HG03103 (cell line): ENCODE data around the gene DNAH2.
"Not testable (repeated sequence)": the region's sequence is repeated elsewhere in the genome, so short reads cannot be mapped to it uniquely, and the experiment has no call there.

Source experiments
- ATAC-seq: cut with Tn5 transposase; IDR thresholded peaks from one replicate; pipeline ENCODE4 v1.9.1; 2021; ENCODE audit warnings: low read depth; ENCODE audit not compliant: unreplicated experiment

Gene DNAH2

DNA sequence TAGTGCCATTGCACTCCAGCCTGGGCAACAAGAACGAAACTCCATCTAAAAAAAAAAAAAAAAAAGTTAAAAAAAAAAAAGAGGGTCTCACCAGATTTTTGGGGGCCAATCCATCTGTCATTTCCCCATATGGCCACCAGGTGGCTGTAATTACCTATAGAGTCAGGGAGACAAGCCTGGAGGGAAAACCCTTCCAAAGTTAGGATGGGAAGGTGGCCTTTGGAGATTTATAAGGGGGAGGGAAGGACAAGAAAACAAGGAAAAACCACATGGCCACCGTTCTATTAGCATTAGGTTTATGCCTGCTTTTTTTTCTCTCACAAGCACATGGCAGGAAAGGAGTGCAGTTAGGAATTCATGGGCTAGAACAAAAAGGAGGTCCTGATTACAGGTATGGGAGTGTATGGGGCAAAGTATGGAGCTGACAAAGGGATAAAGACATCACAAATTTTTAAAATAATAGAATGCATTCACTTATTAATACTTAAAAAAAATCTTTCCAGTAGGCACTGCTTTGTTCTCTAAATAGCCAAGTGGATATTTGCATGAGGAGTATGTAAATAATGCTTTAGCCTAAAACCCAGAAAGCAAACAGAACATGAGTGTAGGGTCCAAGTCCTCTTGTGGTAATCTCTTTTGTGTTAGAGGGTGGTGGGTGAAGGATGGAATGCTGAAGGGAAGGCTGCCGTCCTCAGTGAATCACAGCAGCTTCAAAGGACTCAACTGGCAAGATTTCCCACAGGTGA, 145.3 kb downstream of the DNAH2 start:
- no peak for ATAC-seq

DNA sequence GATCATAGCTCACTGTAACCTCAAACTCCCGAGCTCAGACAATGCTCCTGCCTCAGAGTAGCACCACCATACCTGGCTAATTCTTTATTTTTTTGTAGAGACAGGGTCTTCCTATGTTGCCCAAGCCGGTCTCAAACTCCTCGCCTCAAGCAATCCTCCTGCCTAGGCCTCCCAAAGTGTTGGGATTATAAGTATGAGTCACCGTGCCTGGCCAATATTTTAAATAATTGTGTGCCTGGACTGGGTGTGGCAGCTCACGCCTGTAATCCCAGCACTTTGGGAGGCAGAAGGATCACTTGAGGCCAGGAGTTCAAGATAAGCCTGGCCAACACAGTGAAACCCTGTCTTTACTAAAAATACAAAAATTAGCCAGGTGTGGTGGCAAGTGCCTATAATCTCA, 146.8 kb downstream of the DNAH2 start:
- ATAC-seq = not testable (repeated sequence)

DNA sequence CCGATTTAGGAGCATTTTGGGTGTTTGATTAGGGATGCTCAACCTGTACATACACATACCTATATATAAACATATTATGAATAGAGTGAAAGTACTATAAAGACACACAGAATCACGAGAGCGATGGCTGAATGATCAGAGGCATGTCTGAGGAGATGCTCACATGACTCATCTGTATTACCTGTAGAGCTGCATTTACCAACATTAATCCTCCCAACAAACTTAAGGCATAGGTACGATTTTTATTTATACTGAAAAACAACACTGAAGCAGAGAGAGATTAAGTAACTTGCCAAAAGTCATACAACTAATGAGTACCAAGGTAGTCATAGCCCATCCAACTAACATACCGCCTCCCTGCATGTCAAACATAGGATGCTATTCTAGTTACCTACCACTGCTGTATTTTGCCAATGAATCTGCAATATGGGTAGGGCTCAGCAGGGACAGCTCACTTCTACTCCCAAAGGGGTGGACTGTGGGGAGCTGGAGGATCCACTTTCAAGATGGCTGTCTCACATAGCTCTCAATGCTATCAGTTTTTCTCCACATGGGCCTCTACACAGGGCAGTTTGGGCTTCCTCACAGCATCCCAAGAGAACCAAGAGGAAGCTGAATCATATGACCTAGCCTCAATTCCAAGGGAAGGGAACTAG, 147.6 kb downstream of the DNAH2 start:
- no peak for ATAC-seq

DNA sequence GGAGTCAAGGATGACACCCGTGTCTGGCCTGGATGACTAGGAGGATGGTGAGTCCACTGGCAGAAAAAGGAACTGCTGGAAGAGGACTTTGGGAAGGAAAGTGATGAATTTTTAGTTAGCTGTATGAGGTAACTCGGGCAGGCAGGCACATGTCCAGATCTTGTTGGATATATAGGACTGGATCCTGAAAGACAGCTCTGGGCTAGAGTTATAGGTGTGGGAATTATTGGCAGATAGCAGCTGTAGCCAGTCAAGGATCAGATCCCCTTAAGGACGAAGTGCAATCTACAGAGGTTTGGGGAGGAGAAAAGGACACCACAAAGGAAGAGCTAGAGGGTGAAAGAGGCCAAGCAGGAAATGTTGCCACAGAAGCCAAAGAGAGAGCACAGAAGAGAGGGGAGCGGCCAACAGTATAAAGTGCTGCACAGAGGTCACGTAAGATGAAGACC, 150.4 kb downstream of the DNAH2 start:
- no peak for ATAC-seq

DNA sequence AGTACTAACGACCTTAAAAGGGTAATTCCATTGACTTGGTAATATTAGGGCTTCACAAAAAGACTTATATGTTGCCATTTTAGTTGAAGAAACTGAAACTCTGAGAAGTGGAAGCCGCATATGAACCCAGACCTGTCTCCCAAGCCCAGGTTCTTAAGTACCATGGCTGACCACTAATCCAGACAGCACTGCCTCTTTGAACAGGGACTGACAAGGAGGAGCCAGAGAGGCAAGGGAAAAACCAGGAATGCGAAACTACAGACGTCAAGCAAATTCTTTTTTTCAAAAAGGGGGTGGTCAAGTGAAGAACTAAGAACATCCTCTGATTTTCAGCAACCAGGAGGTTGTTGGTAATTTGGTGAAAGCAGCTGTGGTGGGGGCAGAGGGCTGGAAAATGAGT, 155.5 kb downstream of the DNAH2 start:
- no peak for ATAC-seq

DNA sequence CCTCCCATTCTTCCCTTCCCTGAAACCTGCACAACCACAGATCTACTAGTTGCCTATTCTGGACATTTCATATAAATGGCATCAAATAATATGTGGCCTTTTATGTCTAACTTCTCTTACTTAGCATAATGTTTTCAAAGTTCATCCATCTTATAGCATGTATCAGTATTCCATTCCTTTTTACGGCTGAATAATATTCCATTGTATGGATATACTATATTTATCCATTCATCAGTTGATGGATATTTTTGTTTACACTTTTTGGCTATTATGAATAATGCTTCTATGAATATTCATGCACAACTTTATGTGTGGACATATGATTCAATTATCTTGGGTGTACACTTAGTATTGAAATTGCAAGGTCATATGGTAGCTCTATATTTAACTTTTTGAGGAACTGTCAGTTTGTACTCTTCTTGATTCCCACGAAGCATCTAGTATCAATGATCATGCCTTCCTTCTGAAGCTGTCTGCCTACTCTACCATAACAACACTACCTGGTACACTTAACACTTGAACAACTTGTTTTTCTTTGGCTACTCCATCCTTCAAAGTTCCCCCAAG, 158.3 kb downstream of the DNAH2 start:
- no peak for ATAC-seq

DNA sequence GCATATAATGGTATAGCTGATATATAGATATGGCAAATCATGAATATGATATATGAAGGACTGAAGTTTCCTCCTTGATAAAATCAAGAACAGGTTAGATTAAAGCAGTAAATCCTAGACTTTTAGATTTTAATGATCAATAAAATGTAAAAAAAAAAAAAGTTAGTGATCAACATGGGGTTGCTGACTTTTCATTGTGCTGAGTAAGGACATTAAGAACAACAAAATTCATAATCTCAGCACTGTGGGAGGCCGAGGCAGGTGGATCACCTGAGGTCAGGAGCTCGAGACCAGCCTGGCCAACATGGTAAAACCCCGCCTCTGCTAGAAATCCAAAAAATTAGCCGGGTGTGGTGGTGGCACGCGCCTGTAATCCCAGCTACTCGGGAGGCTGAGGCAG, 160.7 kb downstream of the DNAH2 start:
- ATAC-seq = no peak

DNA sequence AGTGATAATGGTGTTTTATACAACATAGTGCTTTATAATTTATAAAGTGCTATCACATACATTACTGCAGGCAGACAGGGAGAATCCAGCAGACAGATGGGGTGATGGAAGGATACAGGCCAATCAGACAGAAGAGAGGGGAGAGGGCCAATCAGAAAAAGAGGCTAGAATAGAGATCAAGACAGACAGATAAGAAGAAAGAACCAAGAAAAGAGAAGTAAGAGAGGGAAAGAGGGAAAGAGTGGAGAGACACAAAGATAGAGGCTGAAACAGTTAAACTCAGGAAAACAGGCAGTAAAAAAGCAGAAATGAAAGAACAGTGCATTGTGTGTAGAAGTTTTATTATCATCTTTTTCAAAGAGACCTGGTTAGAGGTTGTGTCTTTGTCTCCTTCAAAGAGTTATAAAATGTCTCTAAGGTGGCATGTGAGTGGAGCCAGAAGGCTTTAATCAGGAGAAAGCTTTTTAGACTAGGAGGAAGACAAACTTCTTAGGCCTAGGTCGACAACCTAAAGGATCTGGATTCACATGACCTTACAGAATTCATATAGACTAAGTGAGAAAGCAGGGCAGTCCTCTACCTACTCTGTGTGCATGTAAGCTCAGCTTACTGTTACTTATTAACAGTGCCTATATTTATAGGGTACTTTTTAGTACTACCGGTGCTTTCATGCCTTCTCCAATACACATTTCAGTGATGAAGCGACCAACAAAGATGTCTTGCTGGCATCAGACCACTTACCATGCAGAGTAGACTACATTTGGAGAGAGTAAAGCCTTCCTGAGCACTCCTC, 162.7 kb downstream of the DNAH2 start:
- no peak for ATAC-seq

DNA sequence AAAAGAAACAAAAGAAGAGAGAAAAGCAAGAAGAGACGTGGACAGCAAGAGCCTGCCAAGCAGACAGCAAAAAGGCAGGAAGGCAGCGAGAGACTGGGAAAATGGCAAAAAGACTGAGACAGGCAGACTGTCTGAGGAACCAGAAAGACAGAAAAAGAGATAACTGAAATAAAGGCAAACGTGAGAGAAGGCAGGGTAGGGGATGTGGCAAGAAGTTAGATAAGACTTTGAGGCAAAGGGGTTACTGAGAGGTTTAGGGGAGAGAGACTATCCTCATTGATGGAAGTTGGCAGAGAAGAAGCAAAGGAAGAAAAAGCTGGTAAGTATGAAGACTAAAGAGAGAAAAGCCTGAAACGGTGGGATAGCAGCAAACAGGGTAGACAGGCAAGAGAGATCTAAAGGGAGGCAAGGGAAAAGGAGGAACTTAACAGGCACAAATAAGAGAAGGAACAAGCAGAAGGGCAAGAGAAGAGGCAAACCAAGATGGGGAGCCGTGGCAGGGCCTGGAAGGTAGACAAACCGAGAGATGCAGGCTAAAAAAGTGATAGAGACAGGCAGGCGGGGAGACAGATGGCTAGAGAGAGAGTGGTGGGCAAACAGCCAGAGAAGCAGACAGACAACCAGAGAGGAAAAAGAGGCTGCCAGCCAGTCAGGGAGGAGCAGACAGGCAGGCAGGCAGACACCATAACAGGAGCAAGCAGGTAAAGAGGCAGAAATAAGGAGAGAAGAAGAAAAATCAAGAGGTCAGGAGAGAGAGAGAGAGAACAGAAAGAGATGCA, 163.9 kb downstream of the DNAH2 start:
- no peak for ATAC-seq

DNA sequence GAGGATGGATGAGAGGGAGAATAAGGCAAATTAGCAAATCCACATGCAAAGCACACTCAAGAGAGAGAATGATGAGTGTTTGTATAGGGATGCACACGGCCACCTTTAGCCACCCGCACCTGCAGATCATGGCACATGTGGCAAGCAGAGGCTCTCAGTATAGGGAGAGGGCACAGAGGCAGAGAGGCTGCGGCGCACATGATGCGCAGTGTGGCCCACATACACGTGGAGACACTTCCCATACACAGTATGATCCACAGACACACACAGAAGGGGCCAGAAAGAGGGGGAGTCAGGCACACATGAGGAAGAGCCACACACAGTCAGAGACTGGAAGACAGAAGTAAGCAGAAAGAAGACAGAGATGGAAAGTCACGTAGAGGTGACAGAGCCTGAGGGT, 164.5 kb downstream of the DNAH2 start:
- no peak for ATAC-seq

DNA sequence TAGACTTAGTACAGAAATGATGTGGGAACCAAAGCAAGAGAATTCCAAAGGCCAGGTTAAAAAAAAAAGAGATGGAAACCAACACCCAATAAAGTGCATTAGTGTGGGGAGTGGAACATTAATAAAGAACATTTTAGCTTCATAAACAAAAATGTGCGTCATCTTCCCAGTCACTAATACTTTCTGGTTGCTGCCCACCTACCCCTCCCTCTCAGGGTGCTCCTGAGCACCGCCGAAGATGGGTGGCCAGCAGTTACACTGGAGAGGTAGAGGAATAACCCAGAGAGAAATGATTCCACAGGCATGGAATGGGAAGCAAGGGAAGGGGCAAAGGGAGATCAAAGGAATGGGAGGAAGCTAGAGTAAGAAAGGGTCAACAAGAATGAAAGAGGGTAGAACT, 165.1 kb downstream of the DNAH2 start:
- no peak for ATAC-seq
